ENCODE measurements around the gene ZRANB3. TPM values are rescaled to one million over a fixed set of nuclear protein-coding genes. Genes with fewer than 3 reads are reported as not detected.

ZRANB3 gene
- total RNA-seq, 1 experiment from 2014 or later = 15.9 TPM

DNA sequence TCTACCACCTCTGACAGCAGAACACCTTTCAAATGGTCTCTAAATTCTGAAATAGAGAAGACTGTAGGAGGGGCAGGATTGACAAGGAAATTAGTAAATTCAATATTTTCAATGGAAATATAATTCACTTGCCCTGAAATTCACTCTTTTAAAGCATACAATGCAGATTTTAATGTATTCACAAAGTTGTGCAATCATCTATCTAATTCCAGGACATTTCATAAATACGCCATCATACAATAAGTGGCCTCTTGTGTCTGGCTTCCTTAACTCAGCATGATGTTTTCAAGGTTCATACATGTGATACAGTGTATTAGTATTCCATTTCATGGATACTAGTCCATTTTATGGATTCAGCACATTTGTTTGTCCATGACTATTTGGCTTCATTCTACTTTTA is 74.2 kb downstream of the ZRANB3 start:
- ATAC-seq (no peak), DNase-seq (ENCODE audit: low spot score) (no peak)
- peaks cover 56% of the 10 kb centered on the region for H3K36me3 Mint-ChIP-seq
- ChIA-PET POLR2A (no interaction called here), CTCF (no interaction called here)
- no peaks in the 10 kb centered on the region for H3K27me3 Mint-ChIP-seq (ENCODE audit: low read depth)
- peaks cover 12% of the 10 kb centered on the region for H3K4me1 Mint-ChIP-seq
- H3K27ac Mint-ChIP-seq = no peak overlapping the region
- peaks cover 57% of the 10 kb centered on the region for H3K9me3 Mint-ChIP-seq
- TF ChIP-seq, protein P1, sequence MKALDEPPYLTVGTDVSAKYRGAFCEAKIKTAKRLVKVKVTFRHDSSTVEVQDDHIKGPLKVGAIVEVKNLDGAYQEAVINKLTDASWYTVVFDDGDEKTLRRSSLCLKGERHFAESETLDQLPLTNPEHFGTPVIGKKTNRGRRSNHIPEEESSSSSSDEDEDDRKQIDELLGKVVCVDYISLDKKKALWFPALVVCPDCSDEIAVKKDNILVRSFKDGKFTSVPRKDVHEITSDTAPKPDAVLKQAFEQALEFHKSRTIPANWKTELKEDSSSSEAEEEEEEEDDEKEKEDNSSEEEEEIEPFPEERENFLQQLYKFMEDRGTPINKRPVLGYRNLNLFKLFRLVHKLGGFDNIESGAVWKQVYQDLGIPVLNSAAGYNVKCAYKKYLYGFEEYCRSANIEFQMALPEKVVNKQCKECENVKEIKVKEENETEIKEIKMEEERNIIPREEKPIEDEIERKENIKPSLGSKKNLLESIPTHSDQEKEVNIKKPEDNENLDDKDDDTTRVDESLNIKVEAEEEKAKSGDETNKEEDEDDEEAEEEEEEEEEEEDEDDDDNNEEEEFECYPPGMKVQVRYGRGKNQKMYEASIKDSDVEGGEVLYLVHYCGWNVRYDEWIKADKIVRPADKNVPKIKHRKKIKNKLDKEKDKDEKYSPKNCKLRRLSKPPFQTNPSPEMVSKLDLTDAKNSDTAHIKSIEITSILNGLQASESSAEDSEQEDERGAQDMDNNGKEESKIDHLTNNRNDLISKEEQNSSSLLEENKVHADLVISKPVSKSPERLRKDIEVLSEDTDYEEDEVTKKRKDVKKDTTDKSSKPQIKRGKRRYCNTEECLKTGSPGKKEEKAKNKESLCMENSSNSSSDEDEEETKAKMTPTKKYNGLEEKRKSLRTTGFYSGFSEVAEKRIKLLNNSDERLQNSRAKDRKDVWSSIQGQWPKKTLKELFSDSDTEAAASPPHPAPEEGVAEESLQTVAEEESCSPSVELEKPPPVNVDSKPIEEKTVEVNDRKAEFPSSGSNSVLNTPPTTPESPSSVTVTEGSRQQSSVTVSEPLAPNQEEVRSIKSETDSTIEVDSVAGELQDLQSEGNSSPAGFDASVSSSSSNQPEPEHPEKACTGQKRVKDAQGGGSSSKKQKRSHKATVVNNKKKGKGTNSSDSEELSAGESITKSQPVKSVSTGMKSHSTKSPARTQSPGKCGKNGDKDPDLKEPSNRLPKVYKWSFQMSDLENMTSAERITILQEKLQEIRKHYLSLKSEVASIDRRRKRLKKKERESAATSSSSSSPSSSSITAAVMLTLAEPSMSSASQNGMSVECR (CRISPR knock-in tag; IDR thresholded peaks at IDR 0.05; ENCODE audit: borderline replicate concordance) = no peak
- no peak for TF ChIP-seq NR3C1 (CRISPR knock-in tag; conservative IDR thresholded peaks at IDR 0.05; ENCODE audit: low read depth)
- no peak for TF ChIP-seq GABPB1 (CRISPR knock-in tag; IDR thresholded peaks at IDR 0.05)
- TF ChIP-seq, protein P2, sequence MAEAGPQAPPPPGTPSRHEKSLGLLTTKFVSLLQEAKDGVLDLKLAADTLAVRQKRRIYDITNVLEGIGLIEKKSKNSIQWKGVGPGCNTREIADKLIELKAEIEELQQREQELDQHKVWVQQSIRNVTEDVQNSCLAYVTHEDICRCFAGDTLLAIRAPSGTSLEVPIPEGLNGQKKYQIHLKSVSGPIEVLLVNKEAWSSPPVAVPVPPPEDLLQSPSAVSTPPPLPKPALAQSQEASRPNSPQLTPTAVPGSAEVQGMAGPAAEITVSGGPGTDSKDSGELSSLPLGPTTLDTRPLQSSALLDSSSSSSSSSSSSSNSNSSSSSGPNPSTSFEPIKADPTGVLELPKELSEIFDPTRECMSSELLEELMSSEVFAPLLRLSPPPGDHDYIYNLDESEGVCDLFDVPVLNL (CRISPR knock-in tag; IDR thresholded peaks at IDR 0.05; ENCODE audit: borderline replicate concordance, low read depth) = no peak
- TF ChIP-seq, protein P3, sequence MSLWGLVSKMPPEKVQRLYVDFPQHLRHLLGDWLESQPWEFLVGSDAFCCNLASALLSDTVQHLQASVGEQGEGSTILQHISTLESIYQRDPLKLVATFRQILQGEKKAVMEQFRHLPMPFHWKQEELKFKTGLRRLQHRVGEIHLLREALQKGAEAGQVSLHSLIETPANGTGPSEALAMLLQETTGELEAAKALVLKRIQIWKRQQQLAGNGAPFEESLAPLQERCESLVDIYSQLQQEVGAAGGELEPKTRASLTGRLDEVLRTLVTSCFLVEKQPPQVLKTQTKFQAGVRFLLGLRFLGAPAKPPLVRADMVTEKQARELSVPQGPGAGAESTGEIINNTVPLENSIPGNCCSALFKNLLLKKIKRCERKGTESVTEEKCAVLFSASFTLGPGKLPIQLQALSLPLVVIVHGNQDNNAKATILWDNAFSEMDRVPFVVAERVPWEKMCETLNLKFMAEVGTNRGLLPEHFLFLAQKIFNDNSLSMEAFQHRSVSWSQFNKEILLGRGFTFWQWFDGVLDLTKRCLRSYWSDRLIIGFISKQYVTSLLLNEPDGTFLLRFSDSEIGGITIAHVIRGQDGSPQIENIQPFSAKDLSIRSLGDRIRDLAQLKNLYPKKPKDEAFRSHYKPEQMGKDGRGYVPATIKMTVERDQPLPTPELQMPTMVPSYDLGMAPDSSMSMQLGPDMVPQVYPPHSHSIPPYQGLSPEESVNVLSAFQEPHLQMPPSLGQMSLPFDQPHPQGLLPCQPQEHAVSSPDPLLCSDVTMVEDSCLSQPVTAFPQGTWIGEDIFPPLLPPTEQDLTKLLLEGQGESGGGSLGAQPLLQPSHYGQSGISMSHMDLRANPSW (CRISPR knock-in tag; conservative IDR thresholded peaks at IDR 0.05; ENCODE audit: low read depth) = no peak
- no peak for TF ChIP-seq MXD4 (CRISPR knock-in tag; IDR thresholded peaks at IDR 0.05; ENCODE audit: borderline replicate concordance)
- TF ChIP-seq EMX1 (CRISPR knock-in tag; IDR thresholded peaks at IDR 0.05) = no peak
- TF ChIP-seq, protein P4, sequence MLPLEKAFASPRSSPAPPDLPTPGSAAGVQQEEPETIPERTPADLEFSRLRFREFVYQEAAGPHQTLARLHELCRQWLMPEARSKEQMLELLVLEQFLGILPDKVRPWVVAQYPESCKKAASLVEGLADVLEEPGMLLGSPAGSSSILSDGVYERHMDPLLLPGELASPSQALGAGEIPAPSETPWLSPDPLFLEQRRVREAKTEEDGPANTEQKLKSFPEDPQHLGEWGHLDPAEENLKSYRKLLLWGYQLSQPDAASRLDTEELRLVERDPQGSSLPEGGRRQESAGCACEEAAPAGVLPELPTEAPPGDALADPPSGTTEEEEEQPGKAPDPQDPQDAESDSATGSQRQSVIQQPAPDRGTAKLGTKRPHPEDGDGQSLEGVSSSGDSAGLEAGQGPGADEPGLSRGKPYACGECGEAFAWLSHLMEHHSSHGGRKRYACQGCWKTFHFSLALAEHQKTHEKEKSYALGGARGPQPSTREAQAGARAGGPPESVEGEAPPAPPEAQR (CRISPR knock-in tag; IDR thresholded peaks at IDR 0.05) = no peak
- no peak for TF ChIP-seq TP53 (CRISPR knock-in tag; IDR thresholded peaks at IDR 0.05)
- no peak overlapping the region for H3K4me3 Mint-ChIP-seq

DNA sequence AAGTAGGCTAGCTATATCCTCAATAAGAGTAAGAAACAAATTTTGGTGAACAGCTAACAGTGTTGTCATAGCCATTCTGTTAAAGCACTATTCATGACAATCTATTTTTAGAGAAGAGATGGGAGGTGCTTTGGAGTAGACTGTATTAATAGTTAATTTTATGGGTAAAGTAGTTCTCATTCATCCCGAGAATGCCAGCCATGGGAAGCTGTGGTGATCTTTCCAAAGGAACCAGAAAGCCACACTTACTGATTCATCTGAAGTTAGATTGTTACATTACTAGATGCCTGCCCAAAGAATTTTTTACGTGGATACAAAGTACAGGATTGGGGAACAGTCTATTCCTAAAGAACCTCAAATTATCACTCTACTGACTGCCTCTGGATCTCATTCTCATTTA is 74.6 kb downstream of the ZRANB3 start:
- Mint-ChIP-seq H3K27ac (no peak overlapping the region), H3K36me3 (peaks cover 60% of the 10 kb centered on the region), H3K27me3 (ENCODE audit: low read depth) (no peaks in the 10 kb centered on the region), H3K9me3 (peaks cover 61% of the 10 kb centered on the region), H3K4me3 (no peak overlapping the region), H3K4me1 (peaks cover 12% of the 10 kb centered on the region)
- ChIA-PET POLR2A (no interaction called here), CTCF (no interaction called here)
- TF ChIP-seq, protein P5, sequence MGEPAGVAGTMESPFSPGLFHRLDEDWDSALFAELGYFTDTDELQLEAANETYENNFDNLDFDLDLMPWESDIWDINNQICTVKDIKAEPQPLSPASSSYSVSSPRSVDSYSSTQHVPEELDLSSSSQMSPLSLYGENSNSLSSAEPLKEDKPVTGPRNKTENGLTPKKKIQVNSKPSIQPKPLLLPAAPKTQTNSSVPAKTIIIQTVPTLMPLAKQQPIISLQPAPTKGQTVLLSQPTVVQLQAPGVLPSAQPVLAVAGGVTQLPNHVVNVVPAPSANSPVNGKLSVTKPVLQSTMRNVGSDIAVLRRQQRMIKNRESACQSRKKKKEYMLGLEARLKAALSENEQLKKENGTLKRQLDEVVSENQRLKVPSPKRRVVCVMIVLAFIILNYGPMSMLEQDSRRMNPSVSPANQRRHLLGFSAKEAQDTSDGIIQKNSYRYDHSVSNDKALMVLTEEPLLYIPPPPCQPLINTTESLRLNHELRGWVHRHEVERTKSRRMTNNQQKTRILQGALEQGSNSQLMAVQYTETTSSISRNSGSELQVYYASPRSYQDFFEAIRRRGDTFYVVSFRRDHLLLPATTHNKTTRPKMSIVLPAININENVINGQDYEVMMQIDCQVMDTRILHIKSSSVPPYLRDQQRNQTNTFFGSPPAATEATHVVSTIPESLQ (CRISPR knock-in tag; IDR thresholded peaks at IDR 0.05) = no peak
- TF ChIP-seq NFYB (CRISPR knock-in tag; conservative IDR thresholded peaks at IDR 0.05; ENCODE audit: low read depth) (no peak), CREM (CRISPR knock-in tag; IDR thresholded peaks at IDR 0.05) (no peak), GRHL2 (CRISPR knock-in tag; IDR thresholded peaks at IDR 0.05; ENCODE audit: insufficient replicate concordance, severe bottlenecking) (no peak), CBFB (CRISPR knock-in tag; IDR thresholded peaks at IDR 0.05; ENCODE audit: low read depth) (no peak), MYBL2 (CRISPR knock-in tag; IDR thresholded peaks at IDR 0.05) (no peak), SMAD4 (CRISPR knock-in tag; IDR thresholded peaks at IDR 0.05) (no peak), FOXK1 (CRISPR knock-in tag; IDR thresholded peaks at IDR 0.05) (no peak), EMX1 (CRISPR knock-in tag; IDR thresholded peaks at IDR 0.05) (no peak), TP53 (CRISPR knock-in tag; IDR thresholded peaks at IDR 0.05) (no peak), KAT7 (CRISPR knock-in tag; IDR thresholded peaks at IDR 0.05; ENCODE audit: borderline replicate concordance) (no peak), ELF4 (CRISPR knock-in tag; IDR thresholded peaks at IDR 0.05; ENCODE audit: low read depth) (no peak)
- TF ChIP-seq, protein P6, sequence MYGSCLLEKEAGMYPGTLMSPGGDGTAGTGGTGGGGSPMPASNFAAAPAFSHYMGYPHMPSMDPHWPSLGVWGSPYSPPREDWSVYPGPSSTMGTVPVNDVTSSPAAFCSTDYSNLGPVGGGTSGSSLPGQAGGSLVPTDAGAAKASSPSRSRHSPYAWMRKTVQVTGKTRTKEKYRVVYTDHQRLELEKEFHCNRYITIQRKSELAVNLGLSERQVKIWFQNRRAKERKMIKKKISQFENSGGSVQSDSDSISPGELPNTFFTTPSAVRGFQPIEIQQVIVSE (CRISPR knock-in tag; IDR thresholded peaks at IDR 0.05; ENCODE audit: borderline replicate concordance) = no peak
- TF ChIP-seq, protein P7, sequence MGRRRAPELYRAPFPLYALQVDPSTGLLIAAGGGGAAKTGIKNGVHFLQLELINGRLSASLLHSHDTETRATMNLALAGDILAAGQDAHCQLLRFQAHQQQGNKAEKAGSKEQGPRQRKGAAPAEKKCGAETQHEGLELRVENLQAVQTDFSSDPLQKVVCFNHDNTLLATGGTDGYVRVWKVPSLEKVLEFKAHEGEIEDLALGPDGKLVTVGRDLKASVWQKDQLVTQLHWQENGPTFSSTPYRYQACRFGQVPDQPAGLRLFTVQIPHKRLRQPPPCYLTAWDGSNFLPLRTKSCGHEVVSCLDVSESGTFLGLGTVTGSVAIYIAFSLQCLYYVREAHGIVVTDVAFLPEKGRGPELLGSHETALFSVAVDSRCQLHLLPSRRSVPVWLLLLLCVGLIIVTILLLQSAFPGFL (CRISPR knock-in tag; IDR thresholded peaks at IDR 0.05; ENCODE audit: borderline replicate concordance) = no peak
- DNase-seq (ENCODE audit: low spot score) (no peak), ATAC-seq (no peak)
